Measurements from ENCODE around the gene ATXN7L2.
A peak's percentile ranks its signal among the peaks of the same experiment; 100 is the strongest.

The ATXN7L2 gene

DNA sequence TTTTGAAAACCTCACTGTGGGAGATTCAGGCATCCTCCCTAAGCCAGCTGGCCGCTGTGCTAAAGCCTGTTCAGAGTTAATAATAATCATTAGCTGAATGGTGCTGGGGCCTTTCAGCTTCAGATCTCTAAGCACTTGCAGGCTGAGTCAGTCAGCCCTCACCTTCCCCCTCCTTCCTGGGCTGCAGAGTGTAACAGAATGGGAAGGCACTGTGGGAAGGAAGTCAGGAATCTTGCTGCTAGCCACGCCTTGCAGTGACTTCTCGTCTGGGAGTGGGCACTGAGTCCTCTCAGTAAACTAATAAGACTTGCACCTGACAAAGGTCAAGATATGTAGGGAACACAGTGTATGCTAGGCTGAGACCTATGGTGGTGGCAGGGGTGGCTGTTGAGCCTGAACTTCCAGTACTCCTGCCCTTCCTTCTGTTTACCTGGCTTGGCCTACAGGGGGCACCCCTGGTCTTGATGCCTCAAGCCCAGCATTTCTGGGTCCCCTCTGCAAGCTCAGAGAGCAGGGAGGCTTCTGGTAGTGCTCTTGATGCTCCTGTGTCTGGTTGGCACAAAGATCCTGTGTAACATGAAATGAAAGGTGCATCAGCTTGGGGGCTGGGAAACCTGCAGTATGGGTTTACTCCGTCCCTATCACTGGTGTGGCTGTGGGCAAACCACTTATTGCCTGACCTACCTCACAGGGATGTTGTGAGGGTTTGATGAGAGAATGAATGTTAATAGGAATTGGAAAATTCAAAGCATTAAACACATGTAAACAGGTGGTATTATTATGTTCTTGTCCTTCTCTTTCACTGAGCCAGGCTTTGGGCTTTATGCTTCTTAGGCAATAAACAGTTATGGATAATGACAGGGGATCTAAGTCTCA is 16.2 kb downstream of the ATXN7L2 start:
- peak; percentile 46 for DNase-seq

- no peak for DNase-seq
Measured at GRCh38 chr1:109500941-109501381, 17.3 kb downstream of the ATXN7L2 start.

- DNase-seq = no peak
Measured at GRCh38 chr1:109501644-109502363, 18.1 kb downstream of the ATXN7L2 start.

GRCh38 chr1:109502364-109502851 is 18.7 kb downstream of the ATXN7L2 start:
- DNase-seq = no peak

DNA sequence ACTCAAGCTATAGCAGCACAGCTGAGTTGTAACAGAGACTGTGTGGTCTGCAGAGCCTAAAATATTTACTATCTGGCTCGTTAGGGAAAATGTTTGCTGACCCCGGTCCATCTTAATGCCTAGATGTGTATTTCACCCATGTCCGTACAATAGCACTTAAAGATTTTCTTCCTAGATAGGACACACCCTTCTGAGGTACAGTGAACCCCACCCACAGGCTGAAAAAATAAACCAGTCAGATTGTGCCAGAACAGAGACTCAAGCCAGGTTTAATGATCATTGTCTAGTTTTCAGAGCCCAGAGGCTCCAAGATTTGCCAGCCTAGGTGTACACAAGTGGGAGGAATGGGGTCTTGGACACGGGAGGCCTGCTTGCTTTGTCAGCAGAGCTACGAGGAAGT is 20.2 kb downstream of the ATXN7L2 start:
- DNase-seq = no peak

DNA sequence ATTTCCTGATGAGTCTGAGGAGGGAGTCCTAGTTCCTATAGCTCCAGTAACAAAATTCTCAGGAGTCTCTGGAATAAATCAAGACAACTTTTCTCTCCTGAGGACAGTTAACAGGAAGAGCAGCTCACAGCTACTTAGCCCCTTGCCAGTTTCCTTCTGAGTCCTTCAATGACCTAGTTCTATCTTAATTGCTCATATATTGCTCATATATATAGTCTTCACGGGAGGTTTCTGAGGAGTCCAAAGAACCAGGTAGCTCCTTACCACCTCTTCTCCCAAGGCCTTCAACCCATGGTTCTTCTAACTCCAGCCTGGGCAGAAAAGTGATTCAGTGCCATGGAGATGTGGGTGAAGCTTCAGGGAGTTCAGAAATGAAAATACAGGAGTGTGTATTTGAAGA is 21.3 kb downstream of the ATXN7L2 start:
- DNase-seq = no peak

GRCh38 chr1:109508001-109508872 is 24.5 kb downstream of the ATXN7L2 start:
- DNase-seq = no peak

DNA sequence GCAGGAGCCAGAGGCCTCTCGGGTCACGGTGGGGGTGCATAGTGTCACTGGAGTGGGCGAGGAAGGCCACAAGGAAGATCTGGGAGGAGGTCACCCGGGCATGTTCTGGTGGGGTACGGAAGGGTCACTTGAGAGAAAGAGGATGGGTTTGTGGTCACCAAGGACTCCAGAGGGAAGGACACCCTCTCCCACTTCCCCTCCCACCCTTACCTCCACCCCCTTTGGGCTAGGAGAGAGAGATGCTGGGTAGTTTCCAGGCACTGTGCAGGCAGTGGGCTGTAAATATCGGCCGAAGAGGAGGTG is 25.1 kb downstream of the ATXN7L2 start:
- DNase-seq = no peak

- DNase-seq = peak; percentile 58
Measured at GRCh38 chr1:109509176-109510134, 25.8 kb downstream of the ATXN7L2 start, which contains the start of gene AMIGO1. Gene AMIGO1 (minus strand): TSS chr1:109509727. CDS start chr1:109508912, 815 bp downstream.

DNA sequence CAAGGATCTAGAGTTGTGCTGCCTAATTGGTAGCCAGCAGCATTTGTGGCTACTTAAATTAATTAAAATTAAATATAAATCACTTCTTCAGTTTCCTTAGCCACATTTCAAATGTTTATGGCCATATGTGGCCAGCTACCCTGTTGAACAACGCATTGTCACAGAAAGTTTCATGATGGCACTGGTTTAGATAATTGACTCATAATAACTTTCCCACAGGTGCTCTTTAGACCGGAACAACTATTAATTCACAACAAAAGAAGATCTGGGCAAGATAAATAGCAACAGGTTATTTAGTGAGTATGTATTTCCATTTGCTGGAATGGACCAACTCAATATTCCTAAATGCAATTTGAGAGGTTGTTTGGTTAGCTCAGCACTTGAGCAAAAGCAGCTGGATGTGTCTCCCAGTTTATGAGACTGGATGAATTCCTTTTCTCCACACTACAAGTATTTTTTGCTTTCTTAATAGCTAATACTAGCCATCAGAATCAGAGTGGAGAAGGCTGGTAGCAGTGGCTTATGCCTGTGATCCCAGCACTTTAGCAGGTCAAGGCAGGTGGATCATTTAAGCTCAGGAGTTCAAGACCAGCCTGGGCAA is 29.5 kb downstream of the ATXN7L2 start:
- DNase-seq = no peak

- no peak for DNase-seq
Measured at GRCh38 chr1:109514846-109515245, 31.1 kb downstream of the ATXN7L2 start.

- no peak for DNase-seq
Measured at GRCh38 chr1:109516872-109517271, 33.2 kb downstream of the ATXN7L2 start.

DNA sequence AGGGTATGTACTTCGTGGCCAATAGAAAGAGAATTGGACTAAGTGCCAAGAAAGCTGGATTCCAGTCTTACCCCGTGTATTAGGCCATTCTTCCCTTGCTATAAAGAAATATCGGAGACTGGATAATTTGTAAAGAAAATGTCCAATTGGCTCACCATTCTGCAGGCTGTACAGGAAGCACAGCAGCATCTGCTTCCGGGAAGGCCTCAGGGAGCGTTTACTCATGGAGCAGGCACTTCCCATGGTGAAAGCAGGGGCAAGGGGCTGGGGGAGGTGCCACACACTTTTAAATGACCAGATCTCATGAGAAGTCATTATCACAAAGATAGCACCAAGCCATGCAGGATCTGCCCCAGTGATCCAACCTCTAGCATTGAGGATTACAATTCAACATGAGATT is 33.6 kb downstream of the ATXN7L2 start:
- DNase-seq = no peak

DNA sequence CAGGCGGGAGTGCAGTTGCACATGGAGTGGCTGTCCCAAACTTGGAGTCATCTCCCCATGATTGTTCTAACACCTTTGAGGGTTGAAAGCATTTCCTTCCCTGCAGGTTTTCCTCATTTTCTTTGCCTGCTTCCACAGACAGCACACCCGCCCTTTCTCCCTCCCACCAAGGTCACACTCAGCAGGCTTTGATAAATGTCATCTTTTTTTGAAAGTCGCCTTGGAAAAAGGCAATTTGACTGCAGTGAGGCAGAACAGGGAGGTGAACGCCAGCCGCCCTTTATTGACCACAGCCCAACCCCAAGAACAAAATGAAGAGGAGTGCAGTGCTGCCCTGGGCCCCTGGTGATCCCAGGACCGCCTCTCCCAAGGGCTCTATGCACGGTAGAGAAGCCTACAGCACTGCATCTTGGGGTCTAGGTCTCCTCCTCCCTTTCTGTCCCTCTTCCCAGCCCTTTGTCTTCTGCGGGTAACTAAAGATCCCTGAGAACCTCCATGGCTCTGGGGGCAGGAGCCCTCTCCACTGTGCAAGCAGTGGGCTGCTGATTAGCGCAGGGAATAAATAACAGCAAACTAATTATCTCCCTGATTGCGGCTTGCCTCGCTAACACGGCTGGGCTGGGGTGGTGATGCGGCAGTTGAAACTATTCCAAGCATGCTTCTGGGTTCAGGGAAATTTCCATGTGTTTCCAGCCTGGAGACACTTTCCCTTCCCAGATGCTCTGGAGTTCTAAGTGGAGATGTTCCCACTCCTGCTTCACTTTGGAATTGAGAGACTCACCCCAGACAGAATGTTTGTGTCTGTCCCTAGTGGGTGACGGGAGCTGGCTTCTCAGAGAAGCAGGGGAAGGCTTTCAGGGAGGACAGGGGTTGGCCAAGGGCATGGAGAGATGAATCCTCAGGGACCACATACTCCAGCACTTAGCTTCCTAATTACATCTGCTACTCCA is 37.6 kb downstream of the ATXN7L2 start:
- DNase-seq = no peak

- no peak for DNase-seq
Measured at GRCh38 chr1:109522026-109522425, 38.3 kb downstream of the ATXN7L2 start.

GRCh38 chr1:109523706-109524105 is 40.0 kb downstream of the ATXN7L2 start:
- DNase-seq = no peak

DNA sequence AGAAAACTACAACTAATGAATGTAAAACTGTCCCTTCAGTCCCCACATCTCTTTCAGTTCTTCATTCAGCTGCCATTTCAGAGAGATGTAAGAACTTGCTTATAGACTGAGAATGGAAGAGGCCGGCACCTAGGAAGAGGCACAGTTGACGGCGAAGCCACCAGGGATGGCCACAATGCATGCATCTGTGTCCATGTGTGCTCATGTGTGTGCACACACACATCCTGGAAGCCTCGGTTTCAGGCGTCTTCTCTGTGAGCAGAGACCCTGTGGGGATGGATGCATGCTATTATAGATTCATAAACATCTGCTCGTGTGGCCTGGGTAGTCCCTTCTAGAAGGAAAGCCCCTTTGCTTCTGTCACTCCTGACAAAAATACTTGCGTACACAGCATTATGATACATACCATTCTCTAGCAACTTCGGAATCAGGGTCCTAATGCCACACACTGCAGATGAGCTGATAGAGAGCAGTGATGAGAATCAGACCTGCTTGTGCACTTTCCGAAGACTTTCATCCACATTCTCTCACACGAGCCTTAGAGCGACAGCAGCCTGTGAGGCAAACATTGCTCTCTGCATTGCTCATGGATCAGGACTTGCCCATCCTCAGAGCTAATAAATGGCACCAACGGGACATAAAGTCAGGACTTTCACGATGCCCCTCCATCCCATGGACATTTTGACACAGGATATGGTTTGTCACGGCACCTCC is 43.5 kb downstream of the ATXN7L2 start:
- no peak for DNase-seq

GRCh38 chr1:109527846-109528695 is 44.4 kb downstream of the ATXN7L2 start:
- DNase-seq = no peak

GRCh38 chr1:109528712-109529111 is 45.0 kb downstream of the ATXN7L2 start:
- no peak for DNase-seq

All from RPMI8226 (cell line).